ENCODE measurements around the gene ZNRD2.

The ZNRD2 gene

GRCh38 chr11:65574109-65574810, 4.0 kb downstream of the ZNRD2 start:
- peak; percentile 87 for DNase-seq

GRCh38 chr11:65574811-65575567, 4.7 kb downstream of the ZNRD2 start:
- no peak for DNase-seq

DNA sequence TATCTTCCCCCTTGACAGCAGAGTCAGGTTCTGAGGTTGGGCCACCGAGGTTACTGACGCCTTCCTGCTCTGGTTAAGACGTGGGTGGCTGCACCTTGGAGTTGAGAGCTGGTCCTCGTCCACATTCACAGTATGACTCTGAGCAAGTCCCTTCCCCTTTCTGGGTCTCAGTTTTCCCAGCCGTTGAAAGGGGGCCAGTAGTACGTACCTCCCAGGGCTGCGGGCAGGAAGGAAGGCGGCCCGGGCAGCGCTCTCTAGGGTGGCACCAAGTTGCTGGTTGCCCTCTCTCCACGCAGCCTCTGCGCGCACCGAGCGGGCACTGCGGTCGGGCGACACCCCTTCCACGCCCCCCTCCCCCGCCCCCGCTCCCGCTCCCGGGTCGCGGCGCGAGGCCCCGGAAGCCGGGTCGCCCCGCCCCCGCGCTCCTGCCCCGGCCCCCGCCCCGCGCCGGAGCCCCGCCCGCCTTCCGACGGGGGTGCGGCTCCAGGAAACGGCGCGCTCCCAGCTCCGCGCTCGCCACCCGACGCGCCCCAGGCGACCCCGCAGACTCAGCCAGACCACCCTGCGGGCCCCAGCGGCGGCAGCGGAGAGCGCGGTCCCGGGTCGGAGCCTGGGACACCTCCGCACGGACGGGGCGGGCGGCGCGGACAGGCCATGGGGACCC, 5.4 kb downstream of the ZNRD2 start, which contains the start of gene EHBP1L1:
Gene EHBP1L1 (plus strand): TSS at position 486 of the 664 bp plus-strand sequence. CDS start 250 bp downstream, outside the sequence.
- DNase-seq, result peak; percentile 82

GRCh38 chr11:65576232-65576866, 6.1 kb downstream of the ZNRD2 start:
- no peak for DNase-seq

- no peak for DNase-seq
Measured at GRCh38 chr11:65576867-65577755, 6.8 kb downstream of the ZNRD2 start.

- DNase-seq, result no peak
Measured at GRCh38 chr11:65577756-65578109, 7.5 kb downstream of the ZNRD2 start.

GRCh38 chr11:65578134-65578533, 7.9 kb downstream of the ZNRD2 start:
- DNase-seq, result no peak

- DNase-seq, result no peak
Measured at GRCh38 chr11:65578667-65579066, 8.4 kb downstream of the ZNRD2 start.

- DNase-seq, result no peak
Measured at GRCh38 chr11:65579291-65579690, 9.0 kb downstream of the ZNRD2 start.

DNA sequence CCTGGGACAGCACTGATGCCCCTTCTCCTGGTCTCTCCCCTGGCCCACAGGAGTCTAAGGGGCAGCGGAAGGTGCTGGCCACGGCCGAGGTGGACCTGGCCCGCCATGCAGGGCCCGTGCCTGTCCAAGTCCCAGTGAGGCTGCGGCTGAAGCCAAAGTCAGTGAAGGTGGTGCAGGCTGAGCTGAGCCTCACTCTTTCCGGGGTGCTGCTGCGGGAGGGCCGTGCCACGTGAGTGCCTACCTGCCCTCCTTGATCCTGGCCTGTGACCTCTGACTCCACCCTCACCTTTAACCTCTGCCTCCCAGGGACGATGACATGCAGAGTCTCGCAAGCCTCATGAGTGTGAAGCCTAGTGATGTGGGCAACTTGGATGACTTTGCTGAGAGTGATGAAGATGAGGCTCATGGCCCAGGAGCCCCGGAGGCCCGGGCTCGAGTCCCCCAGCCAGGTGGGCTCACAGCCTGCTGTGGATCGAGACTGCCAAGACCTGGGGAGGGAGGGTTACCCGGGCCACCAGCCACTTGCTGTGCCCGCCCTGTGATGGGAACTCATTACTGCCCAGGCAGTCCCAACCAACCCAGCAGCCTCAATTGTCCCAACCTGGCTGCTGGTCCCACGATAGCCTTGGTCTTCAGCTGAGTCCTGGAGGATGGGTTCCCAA, 9.9 kb downstream of the ZNRD2 start:
- DNase-seq, result no peak

DNA sequence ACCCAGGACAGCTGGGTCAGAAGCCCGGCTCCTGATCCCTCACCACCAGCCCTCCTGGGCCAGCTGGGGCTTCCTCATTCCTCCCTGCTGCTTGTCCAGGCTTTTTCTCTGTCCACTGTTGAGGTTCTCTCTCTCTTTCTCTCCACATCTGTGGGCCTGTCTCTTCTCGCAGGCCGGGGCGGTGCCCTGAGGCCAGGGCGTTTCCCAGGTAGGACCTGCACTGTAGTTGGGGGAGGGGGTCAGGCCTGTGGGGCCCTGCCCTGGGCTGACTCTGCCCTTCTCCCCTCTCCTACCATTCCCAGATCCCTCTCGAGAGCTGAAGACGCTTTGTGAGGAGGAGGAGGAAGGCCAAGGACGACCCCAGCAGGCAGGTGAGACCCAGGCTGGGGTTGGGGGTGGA, 10.5 kb downstream of the ZNRD2 start:
- no peak for DNase-seq

- no peak for DNase-seq
Measured at GRCh38 chr11:65581928-65582327, 11.7 kb downstream of the ZNRD2 start.

- no peak for DNase-seq
Measured at GRCh38 chr11:65583589-65583988, 13.3 kb downstream of the ZNRD2 start.

DNA sequence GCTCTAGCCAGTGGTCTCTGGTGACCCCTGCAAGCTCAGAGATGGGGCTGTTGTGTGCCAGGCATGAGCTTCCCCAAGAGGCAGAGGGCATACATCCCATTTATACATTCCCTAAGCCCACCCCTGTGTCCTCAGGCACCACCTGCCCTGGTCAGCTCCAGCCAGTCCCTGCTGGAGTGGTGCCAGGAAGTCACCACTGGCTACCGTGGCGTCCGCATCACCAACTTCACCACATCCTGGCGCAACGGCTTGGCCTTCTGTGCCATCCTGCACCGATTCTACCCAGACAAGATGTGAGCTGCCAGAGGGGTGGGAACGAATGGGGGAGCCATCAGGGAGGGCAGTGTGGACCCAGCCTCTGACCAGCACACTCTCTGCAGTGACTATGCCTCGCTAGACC, 13.8 kb downstream of the ZNRD2 start:
- no peak for DNase-seq

DNA sequence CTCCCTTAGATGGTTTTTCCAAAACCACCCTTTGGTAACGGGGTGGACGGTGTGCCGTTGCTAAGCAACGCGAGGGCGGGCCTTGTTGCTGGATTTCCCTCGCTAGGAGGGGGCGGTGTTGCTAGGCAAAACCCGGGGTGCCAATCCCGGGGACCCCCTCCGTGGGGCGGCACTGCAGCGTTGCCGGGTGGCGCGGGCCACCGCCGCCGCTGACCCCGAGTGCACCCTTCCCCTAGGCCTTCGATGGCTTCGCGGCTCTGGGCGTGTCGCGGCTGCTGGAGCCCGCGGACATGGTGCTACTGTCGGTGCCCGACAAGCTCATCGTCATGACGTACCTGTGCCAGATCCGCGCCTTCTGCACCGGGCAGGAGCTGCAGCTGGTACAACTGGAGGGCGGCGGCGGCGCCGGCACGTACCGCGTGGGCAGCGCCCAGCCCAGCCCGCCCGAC, 14.5 kb downstream of the ZNRD2 start:
- no peak for DNase-seq

- no peak for DNase-seq
Measured at GRCh38 chr11:65585396-65586246, 15.3 kb downstream of the ZNRD2 start.

GRCh38 chr11:65586247-65586630, 16.0 kb downstream of the ZNRD2 start:
- DNase-seq, result no peak

DNA sequence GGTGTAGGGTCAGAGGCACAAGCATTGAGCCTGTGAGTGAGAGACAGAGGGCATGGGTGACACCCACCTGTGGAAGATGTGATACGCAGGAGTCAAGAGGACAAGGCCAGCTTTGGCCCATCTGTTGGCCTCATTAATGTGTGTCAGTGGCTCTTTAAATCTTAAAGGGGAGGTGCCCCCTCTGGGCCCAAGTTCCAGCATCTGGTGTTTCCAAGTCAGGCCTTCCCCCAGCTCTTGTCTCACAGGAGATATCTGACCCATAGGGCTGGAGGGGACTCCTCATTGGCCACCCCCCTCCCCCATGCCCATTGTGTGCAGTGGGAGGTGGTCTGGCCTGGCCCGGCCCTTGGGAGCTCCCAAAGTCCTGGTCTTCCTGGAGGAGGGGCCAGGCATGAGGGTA, 16.4 kb downstream of the ZNRD2 start:
- no peak for DNase-seq

- peak; percentile 75 for DNase-seq
Measured at GRCh38 chr11:65588199-65589054, 18.1 kb downstream of the ZNRD2 start.

All from activated T-cell treated with anti-CD3 and anti-CD28 coated beads, Interleukin-2, amount 50 U/mL, for 1 hour (primary cell).